Caco-2 (cell line): ENCODE results near the gene DAB2IP. TPM values are rescaled to one million over a fixed set of nuclear protein-coding genes. Genes with fewer than 3 reads are reported as not detected.

ENCODE experiments used
- BruUV-seq: library from RNA; stranded (reverse); fragments of 400-500 nt; replicated peaks from 2 replicates; lab custom pipeline; 2021; lab: Mats Ljungman, UMichigan
- CTCF ChIA-PET: fragments of 300-600 bp; sonication (Branson Sonifier 250); formaldehyde crosslinking; loops from one replicate; lab custom pipeline; 2022; ENCODE audit warnings: antibody characterized with exemption; lab: Charles Lee
- POLR2A ChIA-PET: fragments of 300-600 bp; sonication (Branson Sonifier 250); formaldehyde crosslinking; loops from one replicate; lab custom pipeline; 2022; ENCODE audit warnings: antibody characterized with exemption; lab: Charles Lee
- DNase-seq, 2 experiments: peaks; one replicate each; pipeline versions ENCODE4 v3.0.0 to v3.0.0-alpha.2; 2020 to 2022
- H3K27me3 ChIP-seq: replicated peaks from 2 replicates; pipeline ENCODE4 v1.6.0; 2011; ENCODE audit warnings: low read length; ENCODE audit not compliant: control insufficient read depth, insufficient read depth
- H3K36me3 ChIP-seq: 2 replicates; pipeline ENCODE4 v1.5.1; 2011; ENCODE audit warnings: low read length; ENCODE audit not compliant: control insufficient read depth, insufficient read depth
- H3K4me1 ChIP-seq: fragments of 250-450 bp; sonication (Bioruptor Pico); 2 replicates; pipeline ENCODE4 v1.5.1; 2020; ENCODE audit warnings: mild to moderate bottlenecking
- H3K4me3 ChIP-seq: 2 replicates; pipeline ENCODE4 v1.5.1; 2011; ENCODE audit warnings: low read depth, mild to moderate bottlenecking, control low read depth, low read length
- H3K9me3 ChIP-seq: fragments of 250-450 bp; sonication (Bioruptor Pico); 2 replicates; pipeline ENCODE4 v1.5.1; 2020; ENCODE audit warnings: mild to moderate bottlenecking, moderate library complexity
- H3K27ac Mint-ChIP-seq: one replicate; pipeline ENCODE4 v1.8.0; 2022; ENCODE audit warnings: mixed read lengths; ENCODE audit not compliant: unreplicated experiment
- H3K27me3 Mint-ChIP-seq: one replicate; pipeline ENCODE4 v1.8.0; 2022; ENCODE audit warnings: mixed read lengths; ENCODE audit not compliant: insufficient read depth, unreplicated experiment
- H3K36me3 Mint-ChIP-seq: one replicate; pipeline ENCODE4 v1.8.0; 2022; ENCODE audit warnings: mild to moderate bottlenecking, mixed read lengths; ENCODE audit not compliant: insufficient read depth, unreplicated experiment
- H3K4me1 Mint-ChIP-seq: one replicate; pipeline ENCODE4 v1.8.0; 2022; ENCODE audit warnings: low read depth, mixed read lengths; ENCODE audit not compliant: unreplicated experiment
- H3K4me3 Mint-ChIP-seq: one replicate; pipeline ENCODE4 v1.8.0; 2022; ENCODE audit warnings: mild to moderate bottlenecking, moderate library complexity, mixed read lengths; ENCODE audit not compliant: unreplicated experiment
- H3K9me3 Mint-ChIP-seq: one replicate; pipeline ENCODE4 v1.8.0; 2022; ENCODE audit warnings: mixed read lengths; ENCODE audit not compliant: unreplicated experiment
- intact Hi-C: fragments of 100-400 bp; cut with micrococcal nuclease; formaldehyde crosslinking; loops from one replicate; pipeline ENCODE4 v1.10.0; 2022; ENCODE audit not compliant: unreplicated experiment
- total RNA-seq: library from RNA; stranded (reverse); gene quantifications from 2 replicates; pipeline ENCODE4 v1.2.3, GENCODE V29; 2022
- TF ChIP-seq, protein P1 (sequence below), 2 experiments: fragments of 200-600 bp in 1 of 2; IDR thresholded peaks; 1 replicate in 1 of 2; 2 replicates in 1 of 2; pipeline versions ENCODE4 v1.5.1 to v1.8.0; 2011 to 2022; ENCODE audit warnings: antibody characterized with exemption in 1 of 2, control low read depth in 1 of 2, inconsistent platforms in 1 of 2, low read depth in 1 of 2, low read length in 1 of 2, mild to moderate bottlenecking in 1 of 2, moderate library complexity in 1 of 2; ENCODE audit not compliant: insufficient read depth in 1 of 2, severe bottlenecking in 1 of 2, unreplicated experiment in 1 of 2

DAB2IP gene
- total RNA-seq, 1 experiment from 2014 or later, result 26.0 TPM

DNA sequence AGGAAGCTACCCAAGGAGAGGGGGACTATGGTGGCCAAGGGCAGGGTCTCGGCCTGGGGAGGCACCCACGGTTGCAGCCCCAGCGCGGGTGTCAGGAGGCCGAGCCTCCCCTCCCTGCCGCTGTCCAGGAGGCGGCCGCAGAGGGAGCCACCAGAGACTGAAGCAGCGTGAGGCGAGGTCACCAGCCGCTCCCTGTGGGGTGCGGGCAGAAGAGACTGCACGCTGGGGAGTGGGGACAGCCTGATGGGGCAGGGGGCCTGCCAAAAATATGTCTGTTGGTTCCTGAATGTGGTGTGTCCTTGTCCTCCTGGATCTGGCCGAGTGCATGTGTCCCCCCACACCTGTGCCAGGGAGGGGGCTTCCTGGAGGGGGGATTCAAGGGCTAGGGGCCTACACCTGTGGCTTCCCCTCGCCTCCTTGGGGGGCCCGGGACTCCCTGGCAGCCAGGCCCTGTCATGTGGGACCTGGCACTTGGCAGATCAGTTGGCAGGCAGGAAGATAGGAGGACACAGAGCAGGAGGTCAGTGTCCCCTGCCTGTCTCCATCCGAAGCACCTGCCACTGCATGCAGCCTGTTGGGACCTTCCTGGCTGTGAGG, 131.2 kb downstream of the DAB2IP start:
- H3K9me3 Mint-ChIP-seq, result no peaks in the 10 kb centered on the region
- H3K4me3 Mint-ChIP-seq, result no peak overlapping the region
- ChIA-PET CTCF (no interaction called here), POLR2A (no interaction called here)
- Histone ChIP-seq H3K27me3 (no peaks in the 10 kb centered on the region), H3K4me3 (no peak overlapping the region), H3K9me3 (no peaks in the 10 kb centered on the region; the same call in 1 of the 2 replicates), H3K4me1 (no peaks in the 10 kb centered on the region), H3K36me3 (no peaks in the 10 kb centered on the region; the same call in 1 of the 2 replicates)
- TF ChIP-seq, protein P1, sequence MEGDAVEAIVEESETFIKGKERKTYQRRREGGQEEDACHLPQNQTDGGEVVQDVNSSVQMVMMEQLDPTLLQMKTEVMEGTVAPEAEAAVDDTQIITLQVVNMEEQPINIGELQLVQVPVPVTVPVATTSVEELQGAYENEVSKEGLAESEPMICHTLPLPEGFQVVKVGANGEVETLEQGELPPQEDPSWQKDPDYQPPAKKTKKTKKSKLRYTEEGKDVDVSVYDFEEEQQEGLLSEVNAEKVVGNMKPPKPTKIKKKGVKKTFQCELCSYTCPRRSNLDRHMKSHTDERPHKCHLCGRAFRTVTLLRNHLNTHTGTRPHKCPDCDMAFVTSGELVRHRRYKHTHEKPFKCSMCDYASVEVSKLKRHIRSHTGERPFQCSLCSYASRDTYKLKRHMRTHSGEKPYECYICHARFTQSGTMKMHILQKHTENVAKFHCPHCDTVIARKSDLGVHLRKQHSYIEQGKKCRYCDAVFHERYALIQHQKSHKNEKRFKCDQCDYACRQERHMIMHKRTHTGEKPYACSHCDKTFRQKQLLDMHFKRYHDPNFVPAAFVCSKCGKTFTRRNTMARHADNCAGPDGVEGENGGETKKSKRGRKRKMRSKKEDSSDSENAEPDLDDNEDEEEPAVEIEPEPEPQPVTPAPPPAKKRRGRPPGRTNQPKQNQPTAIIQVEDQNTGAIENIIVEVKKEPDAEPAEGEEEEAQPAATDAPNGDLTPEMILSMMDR (IDR thresholded peaks at IDR 0.05; ENCODE audit: insufficient read depth in 1 of 2, low read depth in 1 of 2, low read length in 1 of 2, severe bottlenecking in 1 of 2, unreplicated experiment in 1 of 2), result no peak
- intact Hi-C loops, result no loop called here
- no TSS peak for BruUV-seq
- no peaks in the 10 kb centered on the region for H3K27me3 Mint-ChIP-seq
- no peak overlapping the region for H3K27ac Mint-ChIP-seq
- DNase-seq, result peak in 1 of 2 experiments; percentile 19
- H3K36me3 Mint-ChIP-seq, result no peaks in the 10 kb centered on the region
- H3K4me1 Mint-ChIP-seq, result no peaks in the 10 kb centered on the region

DNA sequence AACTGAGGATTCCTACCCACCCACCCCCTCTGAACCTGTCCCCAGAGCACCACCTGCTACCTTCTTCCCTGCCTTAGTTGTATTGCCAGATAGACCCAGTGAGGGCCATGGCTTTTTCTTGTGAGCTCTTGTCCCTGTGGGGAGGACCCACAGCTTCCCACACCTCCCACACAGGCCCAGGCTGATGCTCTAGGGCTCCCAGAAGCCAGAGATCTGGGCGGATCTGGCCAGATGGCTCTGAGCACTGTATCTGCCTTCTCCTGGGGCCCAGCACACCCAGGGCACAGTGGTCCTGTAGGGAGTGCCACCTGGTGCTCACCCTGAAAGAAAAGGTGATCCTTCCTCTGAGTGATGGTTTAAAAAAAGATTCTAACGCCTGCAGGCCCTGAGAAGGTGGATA, 131.7 kb downstream of the DAB2IP start:
- Mint-ChIP-seq H3K27ac (no peak overlapping the region), H3K9me3 (no peaks in the 10 kb centered on the region), H3K36me3 (no peaks in the 10 kb centered on the region), H3K4me3 (no peak overlapping the region), H3K4me1 (no peaks in the 10 kb centered on the region), H3K27me3 (no peaks in the 10 kb centered on the region)
- BruUV-seq, result no TSS peak
- ChIA-PET CTCF (no interaction called here), POLR2A (no interaction called here)
- Histone ChIP-seq H3K4me1 (no peaks in the 10 kb centered on the region), H3K27me3 (no peaks in the 10 kb centered on the region), H3K36me3 (no peaks in the 10 kb centered on the region; the same call in 1 of the 2 replicates), H3K9me3 (no peaks in the 10 kb centered on the region; the same call in 1 of the 2 replicates), H3K4me3 (no peak overlapping the region)
- TF ChIP-seq, protein P1 (IDR thresholded peaks at IDR 0.05; ENCODE audit: insufficient read depth in 1 of 2, low read depth in 1 of 2, low read length in 1 of 2, severe bottlenecking in 1 of 2, unreplicated experiment in 1 of 2), result no peak
- DNase-seq, result peak in 1 of 2 experiments; percentile 19
- intact Hi-C loops, result no loop called here

DNA sequence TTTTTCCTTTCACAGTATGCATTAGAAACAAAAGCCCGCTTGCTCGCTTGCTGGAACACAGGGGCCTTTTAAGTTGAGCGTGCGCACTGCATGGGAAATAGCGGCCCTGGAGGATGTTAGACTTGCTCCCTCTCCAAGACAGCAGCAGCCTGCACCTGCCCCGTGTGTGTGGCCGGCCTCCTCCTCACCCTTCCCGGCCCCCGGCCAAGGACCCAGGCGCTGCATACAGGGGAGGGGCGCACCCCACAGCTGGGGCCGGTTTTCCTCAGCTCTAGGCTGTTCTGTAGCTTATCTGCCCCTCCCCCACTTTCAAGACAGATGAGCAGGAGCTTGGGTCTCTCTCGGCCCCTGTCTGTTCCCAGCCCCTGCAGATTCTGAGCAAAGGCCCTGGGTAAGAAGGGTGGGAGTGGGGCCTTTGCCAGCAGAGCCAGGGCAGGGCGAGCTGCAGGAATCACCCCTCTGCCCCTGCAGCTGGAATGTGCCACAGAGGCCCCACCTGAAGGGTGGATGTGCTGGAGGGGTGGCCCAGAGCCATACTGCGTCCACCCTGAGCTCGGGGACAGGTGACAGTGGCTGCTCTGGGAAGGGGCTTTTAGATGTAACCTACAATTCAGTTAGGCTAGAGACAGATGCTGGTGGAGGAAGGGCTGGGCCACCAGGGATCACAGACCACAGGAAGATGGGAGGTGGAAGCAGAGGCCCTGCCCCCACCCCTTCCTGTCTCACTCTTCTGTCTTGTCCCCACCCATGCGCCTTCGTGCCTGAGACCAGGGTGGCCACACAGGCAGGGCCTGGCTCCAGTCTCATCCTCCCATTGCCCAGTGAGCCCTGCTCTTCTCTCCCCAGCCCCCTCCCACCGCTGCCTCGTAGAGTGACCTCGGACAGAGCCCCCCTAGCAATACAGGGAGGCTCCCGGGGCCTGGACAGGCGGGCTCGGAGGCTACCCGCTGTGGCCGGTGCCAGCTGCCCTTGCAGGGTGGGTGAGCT, 132.4 kb downstream of the DAB2IP start:
- intact Hi-C loops, result no loop called here
- TF ChIP-seq, protein P1 (IDR thresholded peaks at IDR 0.05; ENCODE audit: insufficient read depth in 1 of 2, low read depth in 1 of 2, low read length in 1 of 2, severe bottlenecking in 1 of 2, unreplicated experiment in 1 of 2), result no peak
- no peaks in the 10 kb centered on the region for H3K9me3 Mint-ChIP-seq
- CTCF ChIA-PET, result no interaction called here
- POLR2A ChIA-PET, result no interaction called here
- BruUV-seq, result no TSS peak
- H3K27ac Mint-ChIP-seq, result no peak overlapping the region
- no peaks in the 10 kb centered on the region for H3K27me3 ChIP-seq
- H3K36me3 ChIP-seq, result no peaks in the 10 kb centered on the region; the same call in 1 of the 2 replicates
- DNase-seq, result peak in 1 of 2 experiments; percentile 31
- H3K4me1 ChIP-seq, result no peaks in the 10 kb centered on the region
- H3K36me3 Mint-ChIP-seq, result no peaks in the 10 kb centered on the region
- no peak overlapping the region for H3K4me3 Mint-ChIP-seq
- H3K4me1 Mint-ChIP-seq, result no peaks in the 10 kb centered on the region
- no peaks in the 10 kb centered on the region; the same call in 1 of the 2 replicates for H3K9me3 ChIP-seq
- H3K27me3 Mint-ChIP-seq, result no peaks in the 10 kb centered on the region
- no peak overlapping the region for H3K4me3 ChIP-seq
